HFFc6 (cell line): ENCODE results near the gene PTGES3. TPM values are rescaled to one million over a fixed set of nuclear protein-coding genes. Genes with fewer than 3 reads are reported as not detected.
A peak's percentile ranks its signal among the peaks of the same experiment; 100 is the strongest.

Source experiments
- DNase-seq: peaks from one replicate; pipeline ENCODE4 v3.0.0-alpha.2; 2018
- H3K27ac Mint-ChIP-seq: 2 replicates; pipeline ENCODE4 v1.8.0; 2020; ENCODE audit warnings: mild to moderate bottlenecking, mixed read lengths
- H3K27me3 Mint-ChIP-seq: 2 replicates; pipeline ENCODE4 v1.8.0; 2021; ENCODE audit warnings: mild to moderate bottlenecking, moderate library complexity, mixed read lengths; ENCODE audit not compliant: insufficient read depth
- H3K36me3 Mint-ChIP-seq: 2 replicates; pipeline ENCODE4 v1.8.0; 2021; ENCODE audit warnings: low read depth, mixed read lengths
- H3K4me1 Mint-ChIP-seq: 2 replicates; pipeline ENCODE4 v1.8.0; 2020; ENCODE audit warnings: low read depth, mixed read lengths
- H3K4me3 Mint-ChIP-seq: 2 replicates; pipeline ENCODE4 v1.8.0; 2020; ENCODE audit warnings: mild to moderate bottlenecking, moderate library complexity, mixed read lengths
- H3K9me3 Mint-ChIP-seq: 2 replicates; pipeline ENCODE4 v1.8.0; 2020; ENCODE audit warnings: mild to moderate bottlenecking, mixed read lengths
- total RNA-seq, 6 experiments: library from RNA; stranded (reverse); fragmentation: NEBNext Ultra II Directional; extraction: Animal tissue kit (Norgen Biotek cat#: 25700); gene quantifications; 2 replicates in 1 of 6; 3 replicates in 5 of 6; pipeline ENCODE4 v1.2.3, GENCODE V29; 2021
- TF ChIP-seq, protein P1 (sequence below): fragments of 200-600 bp; sonication (generic); IDR thresholded peaks from 2 replicates; pipeline ENCODE4 v1.5.0; 2021; ENCODE audit warnings: antibody characterized with exemption, mild to moderate bottlenecking

The PTGES3 gene
- total RNA-seq, 6 experiments from 2014 or later: 177 to 229 (median 216) TPM

DNA sequence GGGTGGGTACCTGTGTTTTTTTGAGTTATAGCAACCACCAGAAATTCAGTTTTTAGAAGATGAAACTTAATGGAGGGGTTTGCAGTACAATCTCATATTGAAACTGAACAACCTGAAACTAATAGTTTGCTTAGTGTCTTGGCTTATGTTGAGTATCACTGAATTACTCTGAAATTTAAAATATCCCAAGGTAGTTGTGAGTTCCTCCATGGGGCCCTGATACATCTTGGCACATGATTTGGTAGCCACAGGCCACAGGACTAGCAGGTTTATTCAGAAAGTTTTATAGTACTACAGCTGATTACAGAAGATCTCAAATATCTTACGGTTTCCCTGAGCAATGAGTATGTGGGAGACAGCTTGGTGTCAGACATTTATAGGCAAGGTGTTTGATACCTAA lies 10.4 kb downstream of the PTGES3 start:
- H3K36me3 Mint-ChIP-seq: peaks cover 26% of the 10 kb centered on the region
- H3K4me1 Mint-ChIP-seq: peaks cover 19% of the 10 kb centered on the region; the same call in 1 of the 2 replicates
- peaks cover 2% of the 10 kb centered on the region for H3K27me3 Mint-ChIP-seq
- peak overlapping the region; percentile 24; the same call in 1 of the 2 replicates for H3K27ac Mint-ChIP-seq
- TF ChIP-seq, protein P1, sequence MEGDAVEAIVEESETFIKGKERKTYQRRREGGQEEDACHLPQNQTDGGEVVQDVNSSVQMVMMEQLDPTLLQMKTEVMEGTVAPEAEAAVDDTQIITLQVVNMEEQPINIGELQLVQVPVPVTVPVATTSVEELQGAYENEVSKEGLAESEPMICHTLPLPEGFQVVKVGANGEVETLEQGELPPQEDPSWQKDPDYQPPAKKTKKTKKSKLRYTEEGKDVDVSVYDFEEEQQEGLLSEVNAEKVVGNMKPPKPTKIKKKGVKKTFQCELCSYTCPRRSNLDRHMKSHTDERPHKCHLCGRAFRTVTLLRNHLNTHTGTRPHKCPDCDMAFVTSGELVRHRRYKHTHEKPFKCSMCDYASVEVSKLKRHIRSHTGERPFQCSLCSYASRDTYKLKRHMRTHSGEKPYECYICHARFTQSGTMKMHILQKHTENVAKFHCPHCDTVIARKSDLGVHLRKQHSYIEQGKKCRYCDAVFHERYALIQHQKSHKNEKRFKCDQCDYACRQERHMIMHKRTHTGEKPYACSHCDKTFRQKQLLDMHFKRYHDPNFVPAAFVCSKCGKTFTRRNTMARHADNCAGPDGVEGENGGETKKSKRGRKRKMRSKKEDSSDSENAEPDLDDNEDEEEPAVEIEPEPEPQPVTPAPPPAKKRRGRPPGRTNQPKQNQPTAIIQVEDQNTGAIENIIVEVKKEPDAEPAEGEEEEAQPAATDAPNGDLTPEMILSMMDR: no peak
- DNase-seq: no peak
- no peaks in the 10 kb centered on the region for H3K9me3 Mint-ChIP-seq
- no peak overlapping the region for H3K4me3 Mint-ChIP-seq

DNA sequence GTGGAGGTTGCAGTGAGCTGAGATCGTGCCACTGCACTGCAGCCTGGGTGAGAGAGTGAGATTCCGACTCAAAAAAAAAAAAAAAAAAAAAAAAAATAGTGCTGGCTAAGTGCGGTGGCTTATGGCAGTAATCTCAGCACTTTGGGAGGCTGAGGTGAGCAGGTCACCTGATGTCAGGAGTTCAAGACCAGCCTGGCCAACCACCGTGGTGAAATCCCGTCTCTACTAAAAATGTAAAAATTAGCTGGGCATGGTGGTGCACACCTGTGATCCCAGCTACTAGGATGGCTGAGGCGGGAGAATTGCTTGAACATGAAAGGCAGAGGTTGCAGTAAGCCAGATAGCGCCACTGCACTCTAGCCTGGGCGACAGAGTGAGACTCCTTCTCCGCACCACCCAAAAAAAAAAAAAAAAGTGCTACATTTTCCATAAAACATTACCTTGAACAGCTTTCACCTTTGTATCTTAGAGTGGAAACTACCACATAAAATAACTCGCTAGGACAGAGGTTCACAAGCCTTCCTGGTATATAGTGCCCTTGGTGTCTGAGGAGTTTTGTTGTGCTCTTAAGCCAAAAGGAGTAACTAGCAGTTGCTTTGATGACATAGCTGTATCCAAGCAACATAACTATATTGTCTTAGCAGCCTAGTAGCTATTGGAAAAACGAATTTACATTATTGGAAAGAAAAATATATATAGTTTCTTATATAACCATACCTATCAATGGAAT lies 11.1 kb downstream of the PTGES3 start:
- Mint-ChIP-seq H3K27ac (no peak overlapping the region), H3K4me1 (peaks cover 20% of the 10 kb centered on the region; the same call in 1 of the 2 replicates), H3K27me3 (peaks cover 2% of the 10 kb centered on the region), H3K4me3 (no peak overlapping the region), H3K9me3 (no peaks in the 10 kb centered on the region), H3K36me3 (peaks cover 22% of the 10 kb centered on the region)
- TF ChIP-seq, protein P1: no peak
- DNase-seq: no peak

DNA sequence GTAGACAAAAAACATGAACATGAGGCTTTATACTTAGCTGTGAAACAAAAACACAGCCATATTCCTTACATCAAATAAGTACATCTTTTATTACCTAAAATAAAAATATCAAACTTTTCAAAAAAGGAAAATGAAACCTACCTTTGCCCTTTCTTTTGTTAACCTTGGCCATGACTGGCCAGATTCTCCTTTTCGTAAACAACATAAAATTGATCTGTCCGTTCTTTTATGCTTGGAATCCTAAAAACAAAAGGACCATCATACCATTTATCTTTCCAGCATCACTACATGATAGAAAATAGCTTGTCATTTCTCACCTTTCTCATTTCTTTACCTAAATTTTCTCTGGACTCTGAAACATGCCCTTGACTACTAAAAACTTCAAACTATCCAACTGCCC lies 16.5 kb downstream of the PTGES3 start:
- Mint-ChIP-seq H3K4me3 (no peak overlapping the region), H3K4me1 (peaks cover 22% of the 10 kb centered on the region; the same call in 1 of the 2 replicates), H3K27ac (no peak overlapping the region), H3K27me3 (peaks cover 2% of the 10 kb centered on the region; the same call in 1 of the 2 replicates), H3K36me3 (peaks cover 37% of the 10 kb centered on the region), H3K9me3 (no peaks in the 10 kb centered on the region)
- no peak for DNase-seq
- TF ChIP-seq, protein P1: no peak

GRCh38 chr12:56670836-56671235 lies 17.2 kb downstream of the PTGES3 start:
- peaks cover 22% of the 10 kb centered on the region; the same call in 1 of the 2 replicates for H3K4me1 Mint-ChIP-seq
- H3K4me3 Mint-ChIP-seq: no peak overlapping the region
- DNase-seq: no peak
- TF ChIP-seq, protein P1: no peak
- no peaks in the 10 kb centered on the region for H3K9me3 Mint-ChIP-seq
- H3K27me3 Mint-ChIP-seq: peaks cover 2% of the 10 kb centered on the region; the same call in 1 of the 2 replicates
- peaks cover 38% of the 10 kb centered on the region for H3K36me3 Mint-ChIP-seq
- no peak overlapping the region for H3K27ac Mint-ChIP-seq

DNA sequence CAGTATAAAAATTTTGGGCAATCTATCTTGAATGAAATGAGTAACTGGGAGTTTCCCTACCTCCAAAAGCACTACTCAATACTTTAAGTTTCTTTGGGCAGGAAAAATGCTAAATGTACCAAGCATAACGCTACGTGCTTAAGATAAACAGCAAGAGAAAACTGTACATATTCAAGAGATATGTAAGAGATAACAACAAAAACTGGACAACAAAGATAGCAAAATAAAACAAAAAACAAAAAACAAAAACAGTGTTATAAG lies 20.0 kb downstream of the PTGES3 start:
- no peak for DNase-seq
- TF ChIP-seq, protein P1: no peak
- Mint-ChIP-seq H3K36me3 (peaks cover 47% of the 10 kb centered on the region), H3K4me3 (no peak overlapping the region), H3K4me1 (peaks cover 17% of the 10 kb centered on the region; the same call in 1 of the 2 replicates), H3K9me3 (no peaks in the 10 kb centered on the region), H3K27ac (no peak overlapping the region), H3K27me3 (peaks cover 2% of the 10 kb centered on the region; the same call in 1 of the 2 replicates)
